PC-3 (cell line): Measurements from ENCODE around the gene NR5A2.

ENCODE experiments used
- CTCF ChIP-seq: fragments of 300-600 bp; sonication (generic); conservative IDR thresholded peaks from 2 replicates; pipeline ENCODE4 v1.5.1; 2017; ENCODE audit warnings: antibody characterized with exemption, low read depth, mild to moderate bottlenecking, low read length
- EZH2 ChIP-seq: fragments of 300-600 bp; sonication (generic); IDR thresholded peaks from one replicate; pipeline ENCODE4 v1.6.1; 2017; ENCODE audit warnings: antibody characterized with exemption, mild to moderate bottlenecking, low read length; ENCODE audit not compliant: unreplicated experiment
- EZH2phosphoT487 ChIP-seq: fragments of 300-600 bp; sonication (generic); IDR thresholded peaks from 2 replicates; pipeline ENCODE4 v1.6.1; 2018; ENCODE audit warnings: mild to moderate bottlenecking, antibody characterized with exemption, low read length, borderline replicate concordance

GRCh38 chr1:200035397-200035955 lies 8.0 kb downstream of the NR5A2 start:
- TF ChIP-seq CTCF (no peak), EZH2 (no peak), EZH2phosphoT487 (no peak)
